Measurements from ENCODE around the gene PSME3IP1.

PSME3IP1 gene

GRCh38 chr16:57125376-57125775 lies 60.5 kb downstream of the PSME3IP1 start:
- no peaks in the 10 kb centered on the region for H3K9me3 Mint-ChIP-seq
- no peak overlapping the region for H3K4me3 Mint-ChIP-seq
- H3K27ac Mint-ChIP-seq: no peak overlapping the region
- no peaks in the 10 kb centered on the region for H3K36me3 Mint-ChIP-seq (ENCODE audit: low read depth)
- H3K27me3 Mint-ChIP-seq (ENCODE audit: low read depth): peaks cover 4% of the 10 kb centered on the region
- no peak for TF ChIP-seq CTCF (IDR thresholded peaks at IDR 0.05; ENCODE audit: unreplicated experiment in 3 of 3)
- no peaks in the 10 kb centered on the region for H3K4me1 Mint-ChIP-seq

GRCh38 chr16:57123974-57124674 lies 61.7 kb downstream of the PSME3IP1 start:
- Mint-ChIP-seq H3K9me3 (no peaks in the 10 kb centered on the region), H3K36me3 (ENCODE audit: low read depth) (no peaks in the 10 kb centered on the region), H3K27me3 (ENCODE audit: low read depth) (no peaks in the 10 kb centered on the region), H3K4me3 (no peak overlapping the region), H3K4me1 (no peaks in the 10 kb centered on the region), H3K27ac (peak overlapping the region in 1 of 3 experiments; percentile 67)
- no peak for TF ChIP-seq CTCF (IDR thresholded peaks at IDR 0.05; ENCODE audit: unreplicated experiment in 3 of 3)

DNA sequence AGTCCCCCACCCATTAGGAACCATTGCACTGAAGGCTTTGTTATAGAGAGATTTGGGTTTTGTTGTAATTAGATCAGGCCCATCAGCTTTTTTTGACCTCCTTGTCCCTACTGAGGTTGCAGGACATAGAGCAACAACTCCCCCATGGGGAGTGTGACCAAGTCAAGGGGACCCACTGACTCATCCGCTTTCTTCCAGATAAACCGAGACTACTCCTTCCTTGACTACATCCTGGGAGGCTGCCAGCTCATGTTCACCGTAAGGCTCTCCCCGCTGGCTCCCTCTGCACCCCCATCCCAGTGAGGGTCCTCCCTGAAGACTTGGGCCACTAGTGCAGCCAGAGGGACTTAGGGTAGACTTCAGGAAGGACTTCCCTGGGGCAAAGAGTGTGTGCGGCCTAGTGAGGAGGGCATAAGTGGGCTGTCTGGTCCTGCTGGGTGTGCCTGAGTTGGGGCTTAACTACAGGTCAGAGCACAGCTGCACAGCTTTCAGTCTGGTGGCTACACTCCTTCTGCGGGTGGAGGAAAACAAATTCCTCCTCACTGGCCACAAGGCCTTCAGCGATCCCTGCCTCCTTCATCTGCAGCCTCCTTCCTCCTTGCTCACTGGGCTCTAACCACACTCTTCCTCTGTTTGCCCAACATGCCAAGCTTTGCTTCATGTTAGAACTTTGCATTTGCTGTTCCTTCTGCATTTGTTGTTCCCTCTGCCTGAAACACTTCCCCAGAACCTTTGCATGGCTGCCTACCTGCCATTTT lies 62.4 kb downstream of the PSME3IP1 start:
- H3K9me3 Mint-ChIP-seq: no peaks in the 10 kb centered on the region
- H3K27ac Mint-ChIP-seq: peak overlapping the region in 1 of 3 experiments; percentile 67
- H3K36me3 Mint-ChIP-seq (ENCODE audit: low read depth): no peaks in the 10 kb centered on the region
- TF ChIP-seq CTCF (IDR thresholded peaks at IDR 0.05; ENCODE audit: unreplicated experiment in 3 of 3): no peak
- no peak overlapping the region for H3K4me3 Mint-ChIP-seq
- H3K4me1 Mint-ChIP-seq: no peaks in the 10 kb centered on the region
- no peaks in the 10 kb centered on the region for H3K27me3 Mint-ChIP-seq (ENCODE audit: low read depth)

DNA sequence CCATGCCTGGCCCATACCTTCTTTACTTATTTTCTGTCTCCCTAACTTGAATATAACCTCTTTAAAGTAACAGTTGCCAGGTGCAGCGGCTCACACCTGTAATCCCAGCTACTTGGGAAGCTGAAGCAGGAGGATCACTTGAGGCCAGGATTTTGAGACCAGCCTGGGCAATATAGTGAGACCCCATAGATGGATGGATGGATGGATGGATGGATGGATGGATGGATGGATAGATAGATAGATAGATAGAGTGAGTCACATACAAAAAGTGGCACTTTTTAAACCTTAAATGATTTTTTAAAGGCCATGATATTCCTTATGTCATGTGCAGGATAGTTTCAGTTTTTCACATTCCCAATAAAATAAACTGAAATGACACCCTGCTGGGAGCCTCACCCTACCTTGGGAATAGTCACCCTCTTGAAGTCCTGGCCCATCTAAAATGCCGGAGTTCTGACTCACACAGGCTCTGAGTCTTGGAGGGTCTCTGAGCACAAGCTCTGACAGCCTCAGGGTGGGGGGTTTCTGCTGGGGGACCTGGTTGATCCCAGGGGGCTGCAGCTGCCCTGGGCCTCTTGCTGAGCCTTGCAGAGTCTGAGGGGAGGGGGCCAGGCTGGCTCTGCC lies 67.3 kb downstream of the PSME3IP1 start:
- Mint-ChIP-seq H3K9me3 (no peaks in the 10 kb centered on the region), H3K4me3 (no peak overlapping the region), H3K36me3 (ENCODE audit: low read depth) (peaks cover 4% of the 10 kb centered on the region), H3K4me1 (peaks cover 12% of the 10 kb centered on the region), H3K27me3 (ENCODE audit: low read depth) (peaks cover 9% of the 10 kb centered on the region), H3K27ac (no peak overlapping the region)
- no peak for TF ChIP-seq CTCF (IDR thresholded peaks at IDR 0.05; ENCODE audit: unreplicated experiment in 3 of 3)

DNA sequence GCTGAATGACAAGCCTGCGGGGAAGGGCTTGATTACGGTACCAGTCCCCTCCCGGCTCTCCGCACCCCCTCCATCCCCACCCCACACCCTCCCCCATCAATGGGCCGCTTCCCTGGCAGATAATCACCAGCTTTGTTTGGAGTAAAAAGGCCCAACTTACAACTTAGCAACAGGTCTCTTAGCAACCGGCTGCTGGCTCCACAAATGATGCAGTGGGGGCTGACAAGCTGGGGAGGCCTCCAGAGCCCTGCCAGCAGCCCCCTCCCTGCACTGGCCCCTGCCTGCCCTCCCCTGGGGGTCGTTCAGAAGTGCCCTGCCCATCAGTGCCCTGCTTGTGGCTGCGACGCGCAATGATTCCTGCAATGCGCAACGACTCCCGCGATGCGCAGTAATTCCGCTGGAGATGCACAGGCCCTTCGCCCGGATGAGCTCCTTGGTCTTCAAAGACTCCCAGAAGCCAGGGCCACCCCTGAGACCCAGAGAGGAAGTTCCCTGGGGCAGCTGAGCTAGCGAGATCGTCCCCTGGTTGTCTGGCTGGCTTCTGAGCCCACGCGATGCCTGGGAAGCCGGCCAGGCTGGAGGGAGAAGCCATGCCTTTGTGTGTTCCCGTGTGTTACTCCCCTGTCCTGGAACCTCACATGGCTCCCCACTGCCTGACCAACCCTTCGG lies 70.2 kb downstream of the PSME3IP1 start:
- H3K4me1 Mint-ChIP-seq: peaks cover 12% of the 10 kb centered on the region
- no peak for TF ChIP-seq CTCF (IDR thresholded peaks at IDR 0.05; ENCODE audit: unreplicated experiment in 3 of 3)
- peak overlapping the region; percentile 16 to 28 (median 26) for H3K4me3 Mint-ChIP-seq
- H3K27me3 Mint-ChIP-seq (ENCODE audit: low read depth): peaks cover 9% of the 10 kb centered on the region
- H3K36me3 Mint-ChIP-seq (ENCODE audit: low read depth): peaks cover 4% of the 10 kb centered on the region
- H3K27ac Mint-ChIP-seq: peak overlapping the region; percentile 90 to 94 (median 90)
- H3K9me3 Mint-ChIP-seq: no peaks in the 10 kb centered on the region

Measured in nephron (organoid).